Adrenal gland (tissue), 5 donors: ENCODE results near the gene CTU2.

Experiments
- POLR2A ChIP-seq, 2 donors: fragments of 450-650 bp; IDR thresholded peaks; one replicate each; pipeline ENCODE4 v1.6.1; 2017; ENCODE audit warnings: antibody characterized with exemption in 2 of 2, mild to moderate bottlenecking in 2 of 2, moderate library complexity in 1 of 2
- TF ChIP-seq, protein P1 (sequence below), 6 experiments: fragments of 450-650 bp in 4 of 6; fragments of 200-600 bp in 2 of 6; sonication (generic) in 1 of 6; IDR thresholded peaks; 1 replicate in 5 of 6; 2 replicates in 1 of 6; pipeline versions ENCODE4 v1.5.1 to v1.8.0; 2016 to 2021; ENCODE audit warnings: antibody characterized with exemption in 6 of 6, mild to moderate bottlenecking in 2 of 6, moderate library complexity in 1 of 6
- donor health status: DM: no; HTN: no; CAD: no.

DNA sequence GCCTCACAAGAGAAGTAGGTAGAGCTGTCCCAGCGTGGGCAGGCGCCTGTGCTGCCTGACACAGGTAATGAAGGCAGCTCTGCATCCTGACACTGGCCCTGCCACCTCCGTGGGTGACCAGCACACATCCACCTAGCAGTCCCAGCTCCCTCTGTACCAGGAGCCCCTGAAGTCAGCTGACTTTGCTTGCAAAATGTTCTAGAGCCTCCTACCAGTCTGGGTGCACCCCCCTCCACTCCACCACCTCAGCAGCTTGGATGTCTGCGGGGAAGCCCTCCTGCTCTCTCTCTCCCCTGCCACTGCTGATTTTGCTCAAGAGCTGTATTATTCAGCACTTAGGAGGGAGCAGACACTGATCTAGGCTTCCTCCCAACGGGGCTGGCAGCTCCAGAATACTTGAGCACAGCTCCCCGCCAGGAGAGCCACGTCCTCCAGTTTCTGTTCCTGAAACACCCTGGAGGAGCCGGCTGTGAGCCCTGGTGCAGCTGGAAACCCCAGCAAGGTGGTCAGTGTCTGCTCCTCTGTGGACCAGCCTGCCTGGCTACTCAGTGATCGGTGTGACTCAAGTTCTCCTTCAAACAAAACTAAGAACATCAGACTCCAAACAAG, 1.1 kb upstream of the CTU2 start:
- TF ChIP-seq, protein P1, sequence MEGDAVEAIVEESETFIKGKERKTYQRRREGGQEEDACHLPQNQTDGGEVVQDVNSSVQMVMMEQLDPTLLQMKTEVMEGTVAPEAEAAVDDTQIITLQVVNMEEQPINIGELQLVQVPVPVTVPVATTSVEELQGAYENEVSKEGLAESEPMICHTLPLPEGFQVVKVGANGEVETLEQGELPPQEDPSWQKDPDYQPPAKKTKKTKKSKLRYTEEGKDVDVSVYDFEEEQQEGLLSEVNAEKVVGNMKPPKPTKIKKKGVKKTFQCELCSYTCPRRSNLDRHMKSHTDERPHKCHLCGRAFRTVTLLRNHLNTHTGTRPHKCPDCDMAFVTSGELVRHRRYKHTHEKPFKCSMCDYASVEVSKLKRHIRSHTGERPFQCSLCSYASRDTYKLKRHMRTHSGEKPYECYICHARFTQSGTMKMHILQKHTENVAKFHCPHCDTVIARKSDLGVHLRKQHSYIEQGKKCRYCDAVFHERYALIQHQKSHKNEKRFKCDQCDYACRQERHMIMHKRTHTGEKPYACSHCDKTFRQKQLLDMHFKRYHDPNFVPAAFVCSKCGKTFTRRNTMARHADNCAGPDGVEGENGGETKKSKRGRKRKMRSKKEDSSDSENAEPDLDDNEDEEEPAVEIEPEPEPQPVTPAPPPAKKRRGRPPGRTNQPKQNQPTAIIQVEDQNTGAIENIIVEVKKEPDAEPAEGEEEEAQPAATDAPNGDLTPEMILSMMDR (IDR thresholded peaks at IDR 0.05): no peak
- peak in 1 of 2 donors; percentile 37 for TF ChIP-seq POLR2A (IDR thresholded peaks at IDR 0.05)
